SU-DHL-6 (cell line): Measurements from ENCODE around the gene SLC25A20.
"Not testable (repeated sequence)": the region's sequence is repeated elsewhere in the genome, so short reads cannot be mapped to it uniquely, and the experiment has no call there.

Experiments
- H2AFZ ChIP-seq: fragments of 200-600 bp; sonication (generic); 2 replicates; pipeline ENCODE4 v1.6.1; 2014; ENCODE audit warnings: low read depth, mild to moderate bottlenecking, moderate library complexity, mixed read lengths, antibody characterized with exemption, low read length; ENCODE audit not compliant: severe bottlenecking
- H3F3A ChIP-seq: fragments of 200-600 bp; shearing (Covaris generic); 2 replicates; pipeline ENCODE4 v1.6.0; 2016; ENCODE audit warnings: antibody characterized with exemption, mild to moderate bottlenecking; ENCODE audit not compliant: insufficient read depth
- H3K27ac ChIP-seq: fragments of 200-600 bp; sonication (generic); 2 replicates; pipeline ENCODE4 v1.5.1; 2016; ENCODE audit warnings: low read depth, mild to moderate bottlenecking, low read length, moderate library complexity, mixed read lengths
- H3K27me3 ChIP-seq: fragments of 200-600 bp; sonication (generic), shearing (Covaris generic); 2 replicates; pipeline ENCODE4 v1.6.0; 2014; ENCODE audit warnings: mild to moderate bottlenecking, low read length
- H3K36me3 ChIP-seq: fragments of 200-600 bp; sonication (generic); 2 replicates; pipeline ENCODE4 v1.6.1; 2014; ENCODE audit warnings: mild to moderate bottlenecking, low read length, mixed read lengths
- H3K4me2 ChIP-seq: fragments of 300-600, 200-600 bp; shearing (Covaris generic), sonication (generic); 2 replicates; pipeline ENCODE4 v1.6.0; 2014; ENCODE audit warnings: low read length, low read depth, mild to moderate bottlenecking; ENCODE audit not compliant: poor library complexity, severe bottlenecking
- H3K4me3 ChIP-seq: fragments of 200-600 bp; sonication (generic); 2 replicates; pipeline ENCODE4 v1.5.1; 2014; ENCODE audit warnings: antibody characterized with exemption, low read length, mild to moderate bottlenecking, mixed read lengths; ENCODE audit not compliant: insufficient read depth, poor library complexity, severe bottlenecking
- H3K79me2 ChIP-seq: fragments of 200-600 bp; sonication (generic); 2 replicates; pipeline ENCODE4 v1.6.1; 2014; ENCODE audit warnings: mild to moderate bottlenecking, low read length, moderate library complexity; ENCODE audit not compliant: insufficient read depth
- H3K9ac ChIP-seq: fragments of 200-600 bp; sonication (generic); 2 replicates; pipeline ENCODE4 v1.7.0; 2014; ENCODE audit warnings: mild to moderate bottlenecking, low read length
- H3K9me2 ChIP-seq: fragments of 200-600 bp; sonication (generic); replicated peaks from 2 replicates; pipeline ENCODE4 v1.6.1; 2014; ENCODE audit warnings: low read length; ENCODE audit not compliant: insufficient read depth
- H3K9me3 ChIP-seq: fragments of 200-600 bp; sonication (generic); 2 replicates; pipeline ENCODE4 v1.6.1; 2014; ENCODE audit warnings: low read length, mixed read lengths; ENCODE audit not compliant: insufficient read depth
- H4K20me1 ChIP-seq: fragments of 200-600 bp; sonication (generic); 2 replicates; pipeline ENCODE4 v1.6.1; 2014; ENCODE audit warnings: low read depth, mild to moderate bottlenecking, antibody characterized with exemption, low read length, moderate library complexity, mixed read lengths
- EZH2phosphoT487 ChIP-seq: fragments of 200-600 bp; sonication (generic), shearing (Covaris generic); conservative IDR thresholded peaks from 2 replicates; pipeline ENCODE4 v1.6.1; 2018; ENCODE audit warnings: mild to moderate bottlenecking, antibody characterized with exemption, low read length, moderate library complexity, mixed read lengths
- TF ChIP-seq, protein P1 (sequence below): fragments of 200-600 bp; sonication (generic); IDR thresholded peaks from one replicate; pipeline ENCODE4 v1.5.1; 2017; ENCODE audit warnings: antibody characterized with exemption, mild to moderate bottlenecking, low read length, moderate library complexity; ENCODE audit not compliant: insufficient read depth, poor library complexity, severe bottlenecking

The SLC25A20 gene

DNA sequence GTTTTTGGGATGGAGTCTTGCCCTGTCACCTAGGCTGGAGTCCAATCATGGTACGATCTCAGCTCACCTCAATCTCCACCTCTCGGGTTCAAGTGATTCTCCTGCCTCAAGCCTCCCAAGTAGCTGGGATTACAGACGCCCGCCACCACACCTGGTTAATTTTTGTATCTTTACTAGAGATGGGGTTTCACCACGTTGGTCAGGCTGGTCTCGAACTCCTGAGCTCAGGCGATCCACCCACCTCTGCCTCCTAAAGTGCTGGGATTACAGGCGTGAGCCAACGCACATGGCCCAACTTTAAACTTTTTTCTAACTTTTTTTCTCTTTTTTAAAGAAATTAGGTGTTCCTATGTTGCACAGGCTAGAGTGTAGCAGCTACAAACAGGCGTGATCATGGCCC is 70.8 kb downstream of the SLC25A20 start:
- H3F3A ChIP-seq, H3K27ac ChIP-seq, H3K27me3 ChIP-seq, H3K9me2 ChIP-seq, H4K20me1 ChIP-seq, H2AFZ ChIP-seq, H3K4me2 ChIP-seq, H3K36me3 ChIP-seq, H3K4me3 ChIP-seq, H3K9ac ChIP-seq, H3K9me3 ChIP-seq: not testable (repeated sequence)
- peaks cover 36% of the 10 kb centered on the region for H3K79me2 ChIP-seq

DNA sequence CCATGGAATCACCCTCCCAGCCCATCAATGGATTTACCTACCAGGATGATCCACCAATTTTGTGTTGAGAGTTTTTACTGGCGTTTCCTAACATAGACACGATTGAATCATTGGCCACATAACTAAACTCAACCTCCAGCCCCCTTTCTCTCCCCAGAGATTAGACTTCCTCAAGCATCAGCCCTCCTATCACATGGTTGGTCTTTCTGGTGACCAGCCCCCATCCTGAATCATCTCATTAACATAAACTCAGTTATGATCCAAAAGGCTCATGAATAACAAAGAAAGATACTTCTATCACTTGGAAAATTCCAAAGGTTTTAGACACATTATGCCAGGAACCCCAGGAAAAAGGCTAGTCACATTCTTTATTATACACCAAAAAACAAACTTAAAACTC is 72.2 kb downstream of the SLC25A20 start:
- Histone ChIP-seq H3F3A (0 out of 2 replicates have a peak, but pooled peaks cover 3% of the 10 kb centered on the region), H3K36me3 (no peaks in the 10 kb centered on the region), H3K27ac (no peak overlapping the region), H3K9ac (no peak overlapping the region), H3K27me3 (no peaks in the 10 kb centered on the region), H3K79me2 (peaks cover 33% of the 10 kb centered on the region), H3K4me3 (no peak overlapping the region), H3K9me2 (no peaks in the 10 kb centered on the region), H3K9me3 (no peaks in the 10 kb centered on the region), H4K20me1 (0 out of 2 replicates have a peak, but pooled peaks cover 3% of the 10 kb centered on the region), H3K4me2 (no peak overlapping the region), H2AFZ (no peak overlapping the region)
- TF ChIP-seq EZH2phosphoT487 = no peak
- TF ChIP-seq, protein P1, sequence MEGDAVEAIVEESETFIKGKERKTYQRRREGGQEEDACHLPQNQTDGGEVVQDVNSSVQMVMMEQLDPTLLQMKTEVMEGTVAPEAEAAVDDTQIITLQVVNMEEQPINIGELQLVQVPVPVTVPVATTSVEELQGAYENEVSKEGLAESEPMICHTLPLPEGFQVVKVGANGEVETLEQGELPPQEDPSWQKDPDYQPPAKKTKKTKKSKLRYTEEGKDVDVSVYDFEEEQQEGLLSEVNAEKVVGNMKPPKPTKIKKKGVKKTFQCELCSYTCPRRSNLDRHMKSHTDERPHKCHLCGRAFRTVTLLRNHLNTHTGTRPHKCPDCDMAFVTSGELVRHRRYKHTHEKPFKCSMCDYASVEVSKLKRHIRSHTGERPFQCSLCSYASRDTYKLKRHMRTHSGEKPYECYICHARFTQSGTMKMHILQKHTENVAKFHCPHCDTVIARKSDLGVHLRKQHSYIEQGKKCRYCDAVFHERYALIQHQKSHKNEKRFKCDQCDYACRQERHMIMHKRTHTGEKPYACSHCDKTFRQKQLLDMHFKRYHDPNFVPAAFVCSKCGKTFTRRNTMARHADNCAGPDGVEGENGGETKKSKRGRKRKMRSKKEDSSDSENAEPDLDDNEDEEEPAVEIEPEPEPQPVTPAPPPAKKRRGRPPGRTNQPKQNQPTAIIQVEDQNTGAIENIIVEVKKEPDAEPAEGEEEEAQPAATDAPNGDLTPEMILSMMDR = no peak

DNA sequence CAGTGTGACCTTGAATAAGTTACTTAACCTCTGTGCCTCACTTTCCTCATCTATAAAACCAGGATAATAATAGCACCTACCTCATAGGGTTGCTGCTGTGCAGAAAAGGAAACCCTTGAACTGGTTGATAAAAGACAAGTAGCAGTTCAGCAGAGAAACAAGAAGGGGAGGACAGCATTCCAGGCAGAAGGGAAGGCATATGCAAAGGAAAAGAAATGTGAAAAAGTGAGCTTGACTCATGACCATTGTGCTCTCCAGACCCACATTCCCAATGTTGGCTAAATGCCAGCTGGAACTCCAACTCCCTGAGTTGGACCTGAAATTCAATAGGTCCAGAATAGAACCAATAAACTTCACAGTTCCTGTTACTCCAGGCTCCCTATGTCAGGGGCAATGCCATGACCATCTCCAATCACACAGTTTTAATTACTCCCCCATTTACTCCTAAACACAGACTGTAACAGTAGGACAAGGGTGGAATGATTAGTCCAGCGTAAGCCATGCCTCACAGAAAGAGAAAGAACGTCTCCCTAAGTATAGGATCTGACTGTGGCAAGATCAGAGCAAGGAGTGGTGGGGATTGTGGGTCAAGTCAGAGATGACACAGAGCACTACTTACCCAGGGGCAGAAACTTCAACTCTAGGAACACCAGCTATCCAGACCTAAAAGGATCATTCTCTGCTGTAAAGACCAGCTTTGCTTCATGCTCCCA is 77.9 kb downstream of the SLC25A20 start:
- H3K9ac ChIP-seq = no peak overlapping the region
- no peak overlapping the region for H2AFZ ChIP-seq
- no peak overlapping the region for H3K4me3 ChIP-seq
- no peak overlapping the region for H3K4me2 ChIP-seq
- H3K27ac ChIP-seq = no peak overlapping the region
- H3K79me2 ChIP-seq = peaks cover 16% of the 10 kb centered on the region
- H3F3A ChIP-seq = 0 out of 2 replicates have a peak, but pooled peaks cover 9% of the 10 kb centered on the region
- no peaks in the 10 kb centered on the region for H3K9me2 ChIP-seq
- H3K36me3 ChIP-seq = no peaks in the 10 kb centered on the region
- no peaks in the 10 kb centered on the region for H3K27me3 ChIP-seq
- 0 out of 2 replicates have a peak, but pooled peaks cover under 1% of the 10 kb centered on the region for H4K20me1 ChIP-seq
- no peak for TF ChIP-seq EZH2phosphoT487
- TF ChIP-seq, protein P1 = no peak
- no peaks in the 10 kb centered on the region for H3K9me3 ChIP-seq
